ENCODE data around the gene GNG7. TPM values are rescaled to one million over a fixed set of nuclear protein-coding genes. Genes with fewer than 3 reads are reported as not detected.

The GNG7 gene
- total RNA-seq (2014; rRNA removed; shearing (Covaris generic)), result 3.2 and 3.5 TPM in 2 replicates
- 16.5 and 19.5 TPM in 2 replicates for polyA plus RNA-seq (2015; cell fraction: cytosol; rRNA removed)
- 7.8 and 7.9 TPM in 2 replicates for polyA plus RNA-seq (2015; cell fraction: nucleus; rRNA removed)

DNA sequence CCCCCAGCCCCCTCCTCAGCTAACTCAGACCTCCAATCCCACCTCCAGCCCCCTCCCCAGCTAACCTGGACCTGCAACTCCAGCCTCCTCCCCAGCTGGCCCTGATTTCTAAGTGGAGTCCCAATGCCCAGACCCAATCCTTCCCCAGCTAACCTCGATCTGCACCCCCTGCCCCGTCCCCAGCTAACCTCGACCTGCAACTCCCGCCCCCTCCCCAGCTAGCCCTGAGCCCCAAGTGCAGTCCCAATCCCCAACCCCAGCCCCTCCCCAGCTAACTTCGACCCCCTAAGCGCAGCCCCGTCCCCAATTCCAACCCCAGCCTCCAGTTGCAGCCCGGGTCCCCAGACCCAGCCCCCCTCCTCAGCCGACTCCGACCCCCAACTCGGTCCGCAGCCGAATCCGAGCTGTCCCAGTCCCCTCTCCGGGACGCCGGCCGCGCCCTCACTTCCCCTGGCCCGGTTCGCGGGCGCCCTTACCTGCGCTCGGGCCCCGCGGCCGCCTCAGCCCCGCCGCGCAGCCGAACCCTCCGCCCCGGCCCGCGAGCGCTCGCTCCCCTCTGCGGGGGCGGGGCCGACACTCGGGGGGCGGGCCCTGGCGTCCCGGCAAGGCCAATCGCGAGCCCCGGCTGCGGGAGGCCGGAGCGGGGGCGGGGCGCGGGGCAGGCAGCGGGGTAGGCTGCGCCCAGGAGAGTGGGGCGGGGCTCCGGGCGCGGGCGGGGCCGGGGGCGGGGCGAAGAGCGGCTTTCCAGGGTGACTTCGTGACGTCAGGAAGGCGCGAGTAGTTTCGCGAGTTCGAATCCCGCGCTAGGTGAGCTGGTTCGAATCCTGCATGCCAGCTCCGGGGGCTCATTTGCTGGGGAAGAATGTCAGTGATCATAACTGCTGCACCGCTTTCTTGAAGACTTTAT lies at the start of gene GNG7:
GNG7 (minus strand) TSS at position 525 of the 907 bp plus-strand sequence. CDS start 182,006 bp downstream, outside the sequence.
- in situ Hi-C loops (cut with HindIII; ENCODE audit: low pct_unique_long_range_greater_than_20kb, low sequenced_read_pairs), result no loop called here
- DNase-seq (ENCODE audit: low read depth, low spot score), result peak; percentile 87

DNA sequence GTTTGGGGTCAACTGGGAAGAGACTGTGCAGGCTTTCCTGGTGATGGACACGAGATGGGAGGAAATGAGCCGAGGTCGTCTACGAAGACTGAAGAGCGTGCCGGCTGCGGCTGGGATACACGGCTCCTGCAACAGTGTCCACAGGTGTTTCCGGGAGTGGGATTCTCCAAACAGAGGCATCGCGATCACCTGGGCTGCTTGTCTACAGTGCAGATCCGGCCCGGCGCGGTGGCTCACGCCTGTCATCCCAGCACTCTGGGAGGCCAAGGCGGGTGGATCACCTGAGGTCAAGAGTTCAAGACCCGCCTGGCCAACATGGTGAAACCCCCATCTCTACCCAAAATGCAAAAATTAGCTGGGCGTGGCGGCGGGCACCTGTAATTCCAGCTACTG lies 48.9 kb upstream of the GNG7 start:
- in situ Hi-C loops (cut with HindIII; ENCODE audit: low pct_unique_long_range_greater_than_20kb, low sequenced_read_pairs), result no loop called here
- DNase-seq (ENCODE audit: low read depth, low spot score), result no peak

DNA sequence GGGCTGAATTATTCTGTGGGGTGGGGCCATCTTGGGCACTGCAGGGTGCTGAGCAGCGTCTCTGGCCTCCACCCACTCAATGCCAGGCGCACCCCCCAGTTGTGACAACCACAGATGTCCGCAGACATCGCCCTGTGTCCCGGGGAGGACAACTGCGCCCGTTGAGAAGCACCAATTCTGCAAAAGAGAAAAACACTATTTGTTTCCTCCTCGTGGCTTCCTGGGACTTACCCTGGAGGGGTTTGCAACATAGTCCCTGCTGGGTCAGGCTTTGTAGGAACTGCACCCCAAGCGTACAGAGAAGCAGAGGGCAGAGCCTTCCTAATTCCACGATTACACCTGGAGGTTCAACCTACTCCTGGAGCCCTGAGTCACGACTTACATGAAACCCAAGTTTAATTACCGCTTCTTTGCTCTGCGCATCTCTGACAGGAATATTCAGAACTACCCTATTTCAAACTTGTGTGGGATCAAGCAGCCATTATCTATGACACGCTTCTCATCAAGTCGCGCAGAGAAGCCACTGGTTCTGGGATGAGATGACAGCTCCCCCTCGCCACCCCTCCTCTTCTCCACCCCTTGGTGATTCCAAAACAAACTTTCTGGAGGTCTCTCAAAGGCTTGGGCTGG lies 48.4 kb upstream of the GNG7 start:
- in situ Hi-C loops (cut with HindIII; ENCODE audit: low pct_unique_long_range_greater_than_20kb, low sequenced_read_pairs), result no loop called here
- DNase-seq (ENCODE audit: low read depth, low spot score), result no peak

DNA sequence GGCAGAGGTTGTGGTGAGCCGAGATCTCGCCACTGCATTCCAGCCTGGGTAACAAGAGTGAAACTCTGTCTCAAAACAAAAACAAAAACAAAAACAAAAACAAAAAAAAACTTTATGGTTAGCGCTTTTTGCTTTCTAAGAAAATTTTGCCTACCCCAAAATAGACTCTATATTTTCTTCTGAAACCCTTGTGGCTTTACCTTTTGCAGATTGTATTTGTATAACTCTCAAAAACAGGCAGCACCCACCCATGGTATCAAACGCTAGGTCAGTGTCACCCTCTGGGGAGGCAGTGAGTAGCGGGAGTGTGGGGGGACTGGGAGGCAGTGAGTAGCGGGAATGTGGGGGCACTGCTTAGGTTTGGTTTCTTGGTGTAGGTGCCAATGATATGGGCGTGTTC lies 44.9 kb upstream of the GNG7 start:
- in situ Hi-C loops (cut with HindIII; ENCODE audit: low pct_unique_long_range_greater_than_20kb, low sequenced_read_pairs), result no loop called here
- DNase-seq (ENCODE audit: low read depth, low spot score), result no peak

DNA sequence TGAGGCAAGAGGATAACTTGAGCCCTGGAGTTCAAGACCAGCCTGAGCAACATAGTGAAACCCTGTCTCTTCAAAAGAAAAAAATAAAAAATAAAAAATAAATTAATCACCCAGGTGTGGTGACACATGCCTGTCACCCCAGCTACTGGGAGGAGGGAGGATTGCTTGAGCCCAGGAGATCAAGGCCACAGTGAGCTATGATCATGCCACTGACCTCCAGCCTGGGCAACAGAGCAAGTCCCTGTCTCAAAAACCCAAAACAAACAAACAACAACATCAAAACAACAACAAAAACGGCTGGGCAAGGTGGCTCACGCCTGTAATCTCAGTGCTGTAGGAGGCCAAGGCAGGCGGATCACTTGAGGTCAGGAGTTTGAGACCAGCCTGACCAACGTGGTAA lies 41.6 kb upstream of the GNG7 start:
- in situ Hi-C loops (cut with HindIII; ENCODE audit: low pct_unique_long_range_greater_than_20kb, low sequenced_read_pairs), result no loop called here
- DNase-seq (ENCODE audit: low read depth, low spot score), result no peak

DNA sequence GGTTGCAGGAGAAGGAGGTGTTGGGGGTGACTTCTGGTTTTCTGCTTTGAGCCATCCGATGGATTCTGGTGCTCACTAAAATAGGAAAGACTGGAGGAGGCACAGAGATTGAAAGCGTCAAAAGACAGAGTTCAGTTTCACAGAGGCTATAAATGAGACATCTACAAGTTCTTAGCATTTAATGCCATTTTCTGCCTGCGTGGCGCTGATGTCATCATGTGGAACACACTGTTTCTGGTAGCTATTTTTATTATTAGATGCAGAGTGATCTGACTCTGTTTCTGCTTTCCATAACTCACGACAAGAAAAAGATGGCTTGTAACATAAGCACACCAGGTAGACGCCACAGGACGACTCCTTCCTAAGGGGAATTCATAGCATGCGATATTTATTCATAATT lies 40.6 kb upstream of the GNG7 start:
- in situ Hi-C loops (cut with HindIII; ENCODE audit: low pct_unique_long_range_greater_than_20kb, low sequenced_read_pairs), result no loop called here
- no peak for DNase-seq (ENCODE audit: low read depth, low spot score)

DNA sequence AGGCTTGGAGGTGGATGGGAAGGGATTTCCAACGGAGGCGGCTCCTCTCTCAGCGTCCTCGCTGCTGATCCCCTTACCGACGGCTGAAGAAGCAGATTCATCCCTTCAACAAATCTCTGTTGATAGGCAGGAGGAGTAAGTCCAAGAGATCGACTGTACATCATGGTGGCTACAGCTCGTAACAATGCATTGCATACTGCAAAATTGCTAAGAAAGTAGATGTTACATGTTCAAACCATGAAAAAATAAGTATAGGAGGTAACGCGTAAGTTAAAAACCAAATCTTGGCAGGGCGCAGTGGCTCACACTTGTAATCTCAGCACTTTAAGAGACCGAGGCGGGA lies 37.8 kb upstream of the GNG7 start:
- in situ Hi-C loops (cut with HindIII; ENCODE audit: low pct_unique_long_range_greater_than_20kb, low sequenced_read_pairs), result no loop called here
- DNase-seq (ENCODE audit: low read depth, low spot score), result no peak

DNA sequence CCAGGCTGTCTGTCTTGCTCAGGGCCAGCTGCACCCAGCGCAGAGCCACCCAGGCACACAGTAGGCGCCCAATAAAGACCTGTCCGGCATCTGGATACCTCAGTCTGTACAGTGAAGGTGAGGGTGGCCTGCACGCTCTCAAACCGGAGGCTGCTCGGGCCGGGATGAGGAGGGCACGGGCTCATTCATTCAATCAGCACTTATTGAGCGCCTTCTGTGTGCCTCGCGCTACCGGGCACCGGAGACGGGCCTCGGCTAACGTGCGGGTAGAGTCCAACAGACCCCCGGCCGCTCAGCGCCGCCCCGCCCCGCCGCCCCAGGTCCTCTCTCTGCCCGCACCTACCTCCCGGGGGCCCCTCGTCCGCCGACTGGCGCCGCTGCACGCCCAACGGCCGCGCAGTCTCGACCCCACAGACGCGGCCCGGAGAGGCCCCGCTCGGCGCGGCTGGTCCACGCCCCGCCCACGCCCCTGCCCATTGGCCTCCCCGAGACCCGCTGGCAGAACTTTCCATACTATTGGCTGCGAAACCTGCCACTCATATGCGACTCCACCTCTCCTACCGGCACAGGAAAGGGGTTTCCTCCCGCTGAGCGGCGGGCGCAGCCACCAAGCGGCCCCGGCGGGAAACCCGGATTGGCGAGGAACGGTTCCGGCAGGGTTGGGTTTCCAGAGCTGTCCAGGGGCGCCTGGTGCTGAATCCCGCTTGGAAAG lies 37.3 kb upstream of the GNG7 start, which contains the start of gene SLC39A3:
SLC39A3 (minus strand) TSS at position 416 of the 712 bp plus-strand sequence. CDS start 2,760 bp downstream, outside the sequence.
- in situ Hi-C loops (cut with HindIII; ENCODE audit: low pct_unique_long_range_greater_than_20kb, low sequenced_read_pairs), result no loop called here

DNA sequence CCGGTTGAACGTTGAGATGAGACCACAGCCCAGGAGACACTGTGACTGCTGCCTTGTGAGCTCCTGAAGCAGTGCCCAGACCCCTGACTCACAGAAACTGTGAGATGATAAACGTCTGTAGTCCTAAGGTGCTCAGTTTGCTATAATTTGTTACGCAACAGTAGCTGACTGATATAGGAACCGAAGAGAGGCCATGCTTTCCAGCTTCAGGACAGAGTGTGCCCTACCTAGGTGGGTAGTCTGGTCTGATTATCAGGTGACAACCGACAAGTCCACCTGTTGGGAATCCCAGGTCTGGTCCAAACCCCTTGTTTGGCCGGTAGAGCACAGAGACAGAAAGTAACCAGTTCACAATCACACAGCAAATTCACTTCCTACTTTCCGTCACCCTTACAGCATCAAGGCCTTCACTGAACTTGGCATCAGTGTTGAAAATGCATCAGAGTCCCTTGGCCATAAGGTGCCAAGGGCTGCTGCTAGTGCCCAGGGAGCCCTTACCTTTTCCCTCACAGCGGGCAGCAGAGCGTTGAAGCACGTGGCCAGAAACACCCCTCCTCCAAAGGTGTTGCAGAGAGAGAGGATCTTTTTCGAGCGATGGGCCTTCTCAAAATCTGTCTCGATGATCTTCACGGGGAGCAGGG lies 34.2 kb upstream of the GNG7 start:
- in situ Hi-C loops (cut with HindIII; ENCODE audit: low pct_unique_long_range_greater_than_20kb, low sequenced_read_pairs), result no loop called here
- DNase-seq (ENCODE audit: low read depth, low spot score), result no peak

More for the DNA sequence above, 37.3 kb upstream of the GNG7 start, which contains the start of gene SLC39A3:
- peak; percentile 96 for DNase-seq (ENCODE audit: low read depth, low spot score)

DNA sequence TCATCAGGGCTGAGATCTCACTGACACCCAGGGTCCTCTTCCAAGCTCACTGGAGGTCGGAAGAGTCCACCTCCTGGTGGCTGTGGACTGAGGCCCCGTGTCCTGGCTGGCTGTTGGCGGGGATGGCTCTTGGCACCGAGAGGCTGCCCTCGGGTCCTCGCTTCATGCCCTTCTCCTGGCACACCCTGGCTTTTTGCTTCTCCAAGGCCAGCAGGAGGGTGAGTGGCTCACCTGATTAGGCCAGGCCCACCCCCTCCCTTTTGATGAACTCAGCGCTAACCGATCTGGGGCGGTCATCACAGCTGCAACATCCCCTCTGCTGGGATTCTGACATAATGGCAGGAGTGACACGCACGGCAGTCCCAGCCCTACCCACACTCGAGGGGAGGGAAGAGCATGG lies 32.9 kb upstream of the GNG7 start:
- in situ Hi-C loops (cut with HindIII; ENCODE audit: low pct_unique_long_range_greater_than_20kb, low sequenced_read_pairs), result no loop called here
- DNase-seq (ENCODE audit: low read depth, low spot score), result no peak

DNA sequence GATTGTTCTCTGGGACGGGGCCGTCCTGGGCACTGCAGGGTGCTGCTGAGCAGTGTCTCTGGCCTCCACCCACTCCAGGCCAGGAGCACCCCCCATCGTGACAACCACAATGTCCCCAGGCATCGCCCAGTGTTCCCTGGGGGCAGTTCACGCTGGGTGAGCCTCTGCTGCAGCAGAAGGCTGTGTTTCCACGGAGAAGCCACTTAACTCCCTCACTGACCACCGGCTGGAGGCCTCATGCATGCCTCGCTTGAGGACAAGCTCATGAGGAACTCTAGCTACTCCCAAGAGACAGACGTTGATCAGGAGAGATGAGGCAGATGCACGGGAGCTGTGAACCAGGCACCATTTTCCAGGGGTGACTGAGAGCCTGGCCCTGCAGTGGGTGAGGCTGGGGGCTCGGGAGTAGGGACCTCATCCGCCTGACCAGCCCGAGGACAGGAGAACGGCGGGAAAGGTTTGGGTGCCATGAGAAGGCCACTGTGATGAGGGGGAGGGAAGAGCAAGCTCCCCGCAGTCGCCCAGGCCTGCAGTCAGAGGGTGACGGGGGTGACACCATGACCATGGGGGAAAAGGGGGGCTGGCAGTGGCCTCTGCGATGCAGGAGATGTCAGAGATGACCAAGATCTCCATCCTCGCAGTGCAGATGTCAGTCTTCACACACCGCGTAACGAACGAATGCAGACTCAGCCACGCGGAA lies 32.2 kb upstream of the GNG7 start:
- no peak for DNase-seq (ENCODE audit: low read depth, low spot score)
- in situ Hi-C loops (cut with HindIII; ENCODE audit: low pct_unique_long_range_greater_than_20kb, low sequenced_read_pairs), result no loop called here

DNA sequence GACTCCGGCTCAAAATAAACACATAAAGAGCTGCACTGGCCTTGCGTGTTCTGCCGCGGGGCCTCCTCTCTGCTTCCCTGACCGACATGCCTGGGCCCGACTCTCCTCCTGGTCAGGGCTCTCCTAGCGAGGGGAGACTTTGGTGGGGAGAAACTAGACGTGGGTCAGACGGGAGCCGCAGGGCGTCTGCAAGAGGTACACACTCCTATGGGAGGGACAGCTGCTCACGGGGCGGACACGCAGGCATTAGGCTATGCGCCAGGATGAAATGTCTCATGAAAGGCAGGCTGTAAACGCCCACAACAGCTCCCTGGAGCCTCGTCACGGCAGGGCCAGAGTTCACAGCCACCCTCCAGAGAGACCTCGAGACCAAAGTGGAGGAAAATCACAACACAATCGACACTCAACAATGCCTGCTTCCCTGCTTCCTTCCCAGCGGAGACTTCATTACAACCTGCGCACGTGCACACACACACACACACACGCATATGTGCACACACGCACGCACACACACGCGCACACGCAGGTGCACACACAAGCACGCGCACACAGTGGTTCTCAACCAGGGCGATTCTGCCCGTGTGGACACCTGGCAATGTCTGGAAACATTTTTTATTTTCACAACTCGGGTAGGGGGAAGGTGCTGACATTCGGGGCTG lies 31.6 kb upstream of the GNG7 start:
- in situ Hi-C loops (cut with HindIII; ENCODE audit: low pct_unique_long_range_greater_than_20kb, low sequenced_read_pairs), result no loop called here
- no peak for DNase-seq (ENCODE audit: low read depth, low spot score)

DNA sequence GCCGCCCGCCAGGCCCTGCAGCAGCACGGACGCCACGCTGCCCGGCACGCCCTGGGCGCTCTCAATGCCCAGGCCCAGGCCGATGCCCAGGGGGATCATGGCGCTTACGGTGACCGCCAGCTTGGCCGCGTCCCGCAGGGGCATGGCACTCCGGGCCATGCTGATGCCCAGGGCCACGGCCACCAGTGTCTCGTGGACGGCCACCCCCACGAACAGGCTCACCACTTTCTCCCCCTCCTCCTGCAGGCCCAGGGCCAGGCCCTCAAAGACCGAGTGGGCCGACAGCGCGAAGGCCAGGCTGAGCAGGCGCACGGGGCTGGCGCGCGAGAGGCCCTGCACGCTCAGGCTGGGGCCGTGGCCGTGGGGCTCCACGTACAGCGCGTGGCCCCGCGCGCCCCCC lies 30.4 kb upstream of the GNG7 start:
- in situ Hi-C loops (cut with HindIII; ENCODE audit: low pct_unique_long_range_greater_than_20kb, low sequenced_read_pairs), result no loop called here
- no peak for DNase-seq (ENCODE audit: low read depth, low spot score)

DNA sequence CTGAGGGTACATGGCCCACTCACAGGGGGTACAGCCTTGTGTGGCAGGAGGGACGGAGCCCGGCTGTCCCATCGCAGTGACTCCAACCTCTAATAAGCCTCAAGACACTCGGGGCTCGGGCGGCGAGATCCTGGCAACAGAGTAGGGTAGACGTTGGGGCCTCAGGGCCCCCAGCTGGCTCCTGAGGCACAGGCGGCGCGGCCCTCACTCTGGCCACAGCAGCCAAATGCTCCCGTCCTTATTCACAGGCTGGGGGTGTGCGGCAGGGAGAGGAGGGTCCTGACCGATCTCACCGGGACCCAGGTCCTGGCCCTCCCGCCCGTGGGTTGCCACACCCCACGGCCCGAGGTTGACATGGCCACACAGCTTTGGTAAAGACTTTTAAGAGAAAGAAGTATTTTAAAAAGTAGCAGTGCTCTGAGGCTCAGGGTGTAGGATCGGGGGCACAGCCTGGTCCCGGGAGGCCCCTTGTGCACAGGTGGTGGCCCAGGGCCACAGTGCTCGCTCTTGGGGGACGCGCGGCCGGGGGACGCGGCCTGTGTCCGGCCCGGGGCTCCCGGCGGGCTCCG lies 29.7 kb upstream of the GNG7 start:
- in situ Hi-C loops (cut with HindIII; ENCODE audit: low pct_unique_long_range_greater_than_20kb, low sequenced_read_pairs), result no loop called here

DNA sequence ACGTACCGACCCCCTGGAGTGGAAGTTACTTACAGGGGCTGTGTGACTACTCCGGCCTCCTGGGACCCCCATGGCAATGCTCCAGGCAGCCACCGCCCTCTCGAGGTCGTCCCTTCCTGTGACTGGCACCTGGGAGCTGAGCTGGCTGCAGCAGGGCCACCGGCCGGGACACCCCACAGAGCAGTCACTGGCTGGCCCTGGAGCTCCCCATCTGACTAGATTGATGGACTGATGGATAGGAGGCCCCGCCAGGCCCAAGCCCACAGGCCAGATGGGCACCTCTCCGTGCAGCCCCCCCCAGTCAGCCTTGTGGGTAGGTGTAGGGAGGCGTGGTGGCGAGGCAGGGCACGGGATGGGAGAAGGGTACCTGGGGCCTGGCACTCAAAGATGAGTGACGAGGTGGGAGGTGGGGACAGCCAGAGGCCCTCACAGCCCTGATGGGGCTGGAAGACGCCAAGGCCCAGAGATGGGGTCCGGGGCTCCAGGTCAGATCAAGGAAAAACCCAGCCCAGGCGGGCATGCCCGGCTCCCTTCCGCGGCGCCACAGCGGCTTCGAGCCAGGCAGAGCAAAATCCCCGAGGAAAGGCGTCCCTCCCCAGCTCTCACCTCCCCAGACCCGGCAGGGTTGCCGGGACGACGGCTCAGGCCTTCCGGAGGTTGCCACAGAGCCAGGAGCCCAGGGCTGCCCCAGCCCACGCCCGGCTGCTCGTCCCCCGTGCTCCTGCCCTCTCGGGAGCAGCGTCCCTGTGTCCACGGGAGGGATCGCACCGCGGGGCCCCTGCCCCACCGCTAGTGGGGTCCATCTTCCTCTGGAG lies 28.9 kb upstream of the GNG7 start:
- in situ Hi-C loops (cut with HindIII; ENCODE audit: low pct_unique_long_range_greater_than_20kb, low sequenced_read_pairs), result no loop called here
- no peak for DNase-seq (ENCODE audit: low read depth, low spot score)

More for the DNA sequence above, 29.7 kb upstream of the GNG7 start:
- no peak for DNase-seq (ENCODE audit: low read depth, low spot score)

All from SK-MEL-5 (cell line).